Neural progenitor cell (in vitro differentiated cells): Measurements from ENCODE around the gene PDE1C.

Source experiments
- CTCF ChIP-seq: fragments of 200-600 bp; sonication (generic); IDR thresholded peaks from 2 replicates; pipeline ENCODE4 v1.5.1; 2017; ENCODE audit warnings: antibody characterized with exemption, mild to moderate bottlenecking
- EZH2phosphoT487 ChIP-seq: fragments of 200-600 bp; sonication (generic); IDR thresholded peaks from 2 replicates; pipeline ENCODE4 v1.6.1; 2017; ENCODE audit warnings: antibody characterized with exemption

GRCh38 chr7:31906479-31907171 is 163.6 kb downstream of the PDE1C start:
- TF ChIP-seq CTCF, result no peak
- no peak for TF ChIP-seq EZH2phosphoT487
